Lung (tissue), 12 donors: ENCODE measurements around the gene ATP7B. TPM values are rescaled to one million over a fixed set of nuclear protein-coding genes. Genes with fewer than 3 reads are reported as not detected.

ENCODE experiments used
- ATAC-seq: fragments of 200-7000 bp; cut with Tn5 transposase; one replicate; pipeline ENCODE4 v1.9.1; 2020; ENCODE audit warnings: moderate number of reproducible peaks; ENCODE audit not compliant: insufficient read depth, low FRiP score
- DNase-seq, 3 donors: peaks; one replicate each; pipeline ENCODE4 v3.0.0-alpha.2; 2013 to 2017
- H3K27ac ChIP-seq, 2 donors: one replicate each; pipeline ENCODE4 v1.5.1; 2013; ENCODE audit warnings: mild to moderate bottlenecking in 2 of 2, moderate library complexity in 2 of 2, control low read depth in 1 of 2, inconsistent platforms in 1 of 2, low read depth in 1 of 2, low read length in 1 of 2
- H3K27me3 ChIP-seq, 3 donors: one replicate each; pipeline ENCODE4 v1.5.1; 2013; ENCODE audit warnings: low read length in 2 of 3; ENCODE audit not compliant: control insufficient read depth in 3 of 3, insufficient read depth in 3 of 3
- H3K36me3 ChIP-seq, 4 donors: one replicate each; pipeline ENCODE4 v1.5.1; 2013; ENCODE audit warnings: low read length in 4 of 4, mild to moderate bottlenecking in 1 of 4, moderate library complexity in 1 of 4; ENCODE audit not compliant: control insufficient read depth in 4 of 4, insufficient read depth in 4 of 4
- H3K4me1 ChIP-seq, 5 donors: one replicate each; pipeline ENCODE4 v1.5.1; 2013; ENCODE audit warnings: low read length in 5 of 5, mild to moderate bottlenecking in 2 of 5, moderate library complexity in 1 of 5; ENCODE audit not compliant: control insufficient read depth in 5 of 5, insufficient read depth in 5 of 5
- H3K4me3 ChIP-seq: one replicate; pipeline ENCODE4 v1.5.1; 2013; ENCODE audit warnings: mild to moderate bottlenecking, control low read depth, moderate library complexity
- H3K9ac ChIP-seq, 2 donors: one replicate each; pipeline ENCODE4 v1.5.1; 2013; ENCODE audit warnings: low read length in 2 of 2, control low read depth in 1 of 2; ENCODE audit not compliant: insufficient read depth in 1 of 2
- H3K9me3 ChIP-seq, 4 donors: one replicate each; pipeline ENCODE4 v1.5.1; 2013; ENCODE audit warnings: low read length in 3 of 4, mild to moderate bottlenecking in 1 of 4, moderate library complexity in 1 of 4; ENCODE audit not compliant: control insufficient read depth in 4 of 4, insufficient read depth in 3 of 4
- CTCF ChIP-seq: IDR thresholded peaks from 2 replicates; pipeline ENCODE4 v1.5.1; 2012; ENCODE audit warnings: mild to moderate bottlenecking; ENCODE audit errors: control extremely low read depth, extremely low read depth
- WGBS, 2 donors: extraction: QIAGEN DNeasy Blood & Tissue Kit; methylation state at CpG; one replicate each; pipeline ENCODE4 v1.1.7; 2013; 5-methylcytosine and 5-hydroxymethylcytosine counted together
- polyA plus RNA-seq, 2 donors: library from polyadenylated mRNA; stranded (reverse); fragments of 200-250 nt; gene quantifications; one replicate each; pipeline ENCODE4 v1.2.1, GENCODE V29; 2013
- total RNA-seq, 2 donors: library from RNA; depleted of rRNA in 1 of 2; stranded (reverse); fragments of >200 nt in 1 of 2; gene quantifications; one replicate each; pipeline ENCODE4 v1.2.1, GENCODE V29; 2014 to 2021
- donor health status: control.
- donor health status: control.
- donor health status: Bipolar disorder and iron deficiency.
- donor health status: healthy.
- donor health status: DM: yes; HTN: yes; CAD: no.

Gene ATP7B
- total and polyA plus RNA-seq, 4 donors = 1.4 to 10.2 (median 4.4) TPM

GRCh38 chr13:52012512-52012836 is 1.2 kb upstream of the ATP7B start:
- Histone ChIP-seq H3K36me3 (peaks cover 0 to under 1% (median 0%) of the 10 kb centered on the region in 4 donors), H3K9me3 (no peaks in the 10 kb centered on the region), H3K4me1 (peaks cover 3 to 22% (median 10%) of the 10 kb centered on the region in 5 donors), H3K27ac (peak overlapping the region; percentile 85 to 90), H3K9ac (peak overlapping the region; percentile 78), H3K4me3 (peak overlapping the region; percentile 98), H3K27me3 (no peaks in the 10 kb centered on the region)
- DNase-seq = no peak
- 1% methylated on average over 8 of the region's 8 CpGs for WGBS, 2 donors
- TF ChIP-seq CTCF = no peak
- no peak for ATAC-seq

DNA sequence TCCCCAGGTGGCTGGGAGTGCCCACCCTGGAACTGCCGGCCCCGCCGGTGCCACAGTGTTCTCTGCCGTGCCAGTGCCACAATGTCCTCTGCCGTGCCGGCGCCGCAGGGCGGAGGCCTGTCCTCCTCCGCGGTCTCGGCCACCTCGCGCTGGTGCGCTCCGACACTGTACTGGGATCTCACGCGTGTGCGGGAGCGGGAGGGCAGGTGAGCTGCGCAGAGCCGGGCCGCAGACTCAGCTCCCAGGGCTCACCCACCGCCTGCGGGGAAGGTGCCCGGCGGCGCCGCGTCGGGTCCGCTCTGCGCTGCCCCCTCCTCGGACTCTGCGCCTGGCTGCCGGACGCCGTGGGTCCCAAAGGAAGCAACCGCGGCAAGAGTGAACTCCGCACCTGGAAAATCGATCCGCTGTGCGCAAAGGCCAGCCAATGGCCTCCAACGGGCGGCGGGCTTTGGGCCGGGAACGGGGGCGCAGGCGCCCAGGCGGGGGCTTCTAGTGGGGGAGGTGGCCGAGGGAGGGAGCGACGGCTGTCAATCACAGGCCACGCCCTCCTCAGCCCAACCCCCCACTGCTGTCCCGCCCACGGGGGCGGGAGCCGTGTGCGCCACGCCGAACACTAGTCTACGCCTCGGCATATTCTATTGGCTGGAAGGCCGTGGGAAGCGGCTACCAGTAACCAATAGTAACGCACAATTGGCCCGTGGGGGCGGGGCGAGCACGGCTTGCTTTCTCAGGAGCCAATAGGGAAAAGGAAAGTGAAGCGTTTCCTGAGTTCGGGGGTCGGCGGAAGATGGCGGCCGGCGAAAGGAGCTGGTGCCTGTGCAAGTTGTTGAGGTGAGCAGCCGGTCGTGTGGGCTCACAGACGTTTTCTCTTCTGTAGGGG is 622 bp upstream of the ATP7B start, which contains the start of gene ALG11:
Gene ALG11, plus strand, starts transcription at position 767 of the 880 bp plus-strand sequence. Its CDS starts 21 bp downstream, at position 788.
- Histone ChIP-seq H3K27me3 (no peaks in the 10 kb centered on the region), H3K36me3 (no peaks in the 10 kb centered on the region), H3K9ac (peak within 1 kb of the TSS; percentile 78), H3K9me3 (no peaks in the 10 kb centered on the region), H3K4me1 (peaks cover 3 to 22% (median 10%) of the 10 kb centered on the region in 5 donors), H3K4me3 (peak within 1 kb of the TSS; percentile 98), H3K27ac (peak within 1 kb of the TSS; percentile 85 to 90)
- peak; percentile 100 for ATAC-seq
- TF ChIP-seq CTCF = no peak
- DNase-seq = peak; percentile 99
- 0% methylated on average over 58 to 82 of the region's 82 CpGs for WGBS, 2 donors

GRCh38 chr13:52009946-52010345 is 1.3 kb downstream of the ATP7B start:
- H3K27ac ChIP-seq = no peak overlapping the region
- no peak overlapping the region for H3K4me3 ChIP-seq
- DNase-seq = no peak
- 66 to 76% methylated on average over 6 of the region's 6 CpGs for WGBS, 2 donors
- H3K27me3 ChIP-seq = no peaks in the 10 kb centered on the region
- peaks cover 3 to 22% (median 10%) of the 10 kb centered on the region in 5 donors for H3K4me1 ChIP-seq
- TF ChIP-seq CTCF = no peak
- H3K36me3 ChIP-seq = no peaks in the 10 kb centered on the region
- no peak for ATAC-seq
- H3K9me3 ChIP-seq = no peaks in the 10 kb centered on the region
- peak overlapping the region in 1 of 2 donors; percentile 1 for H3K9ac ChIP-seq
